Measurements from ENCODE around the gene BRINP1.
"Not testable (repeated sequence)": the region's sequence is repeated elsewhere in the genome, so short reads cannot be mapped to it uniquely, and the experiment has no call there.

Gene BRINP1

GRCh38 chr9:119195521-119195920, 173.7 kb downstream of the BRINP1 start:
- DNase-seq = no peak

DNA sequence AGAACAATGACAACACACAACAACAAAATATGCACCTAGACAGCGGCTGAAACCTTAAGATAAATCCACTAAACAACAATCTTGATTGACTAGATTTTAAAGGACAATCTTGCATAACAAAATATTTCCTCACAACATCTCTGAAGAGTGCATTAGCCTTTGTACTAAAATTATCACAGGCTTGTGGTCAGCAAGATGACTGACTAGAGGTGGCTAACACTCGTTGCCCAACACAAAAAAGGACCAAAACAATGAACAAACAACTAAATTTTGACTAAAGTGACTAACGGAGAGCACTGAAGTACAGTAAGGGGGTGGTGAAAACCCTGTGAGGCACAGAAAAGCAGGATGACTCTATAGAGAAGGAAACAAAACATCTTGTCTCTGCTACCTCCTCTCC, 183.9 kb downstream of the BRINP1 start:
- DNase-seq = no peak

- DNase-seq = no peak
Measured at GRCh38 chr9:119184265-119184936, 184.8 kb downstream of the BRINP1 start.

DNA sequence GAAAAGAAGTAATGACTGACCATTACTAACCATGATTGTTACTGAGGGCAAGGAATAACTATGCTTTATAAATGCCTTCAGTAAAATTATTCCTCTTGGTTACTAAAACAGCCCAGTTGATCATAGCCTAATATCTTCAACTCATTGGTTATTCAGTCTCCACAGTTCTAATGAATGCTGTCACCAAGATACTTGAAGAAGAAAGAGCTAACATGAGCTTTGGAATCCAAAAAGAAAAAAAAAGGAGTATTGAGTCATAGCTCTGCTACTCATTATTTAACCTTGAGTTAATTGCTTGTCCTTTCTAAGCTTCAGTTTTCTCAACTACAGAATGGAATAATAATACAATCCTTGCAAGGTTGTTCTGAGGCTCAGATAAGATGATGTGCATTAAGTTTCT, 187.7 kb downstream of the BRINP1 start:
- no peak for DNase-seq

DNA sequence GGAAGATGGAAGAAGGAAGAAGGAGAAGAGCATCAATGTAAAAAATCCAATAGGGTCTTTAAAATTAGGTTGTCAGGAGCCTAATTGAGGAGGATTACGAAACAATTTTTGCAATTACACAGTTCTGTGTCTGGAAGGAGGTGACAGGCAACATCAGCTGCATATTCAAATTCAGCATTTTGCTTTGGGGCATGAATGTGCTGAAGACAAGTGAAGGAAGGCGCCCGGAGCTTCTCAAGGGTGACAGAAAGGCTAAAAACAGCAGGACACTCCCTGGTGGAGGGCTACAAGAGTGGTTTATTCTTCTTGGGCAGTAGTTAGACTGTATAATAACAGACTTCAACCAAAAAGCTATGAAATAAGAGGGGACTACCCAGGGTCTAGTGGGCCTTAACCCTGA, 188.3 kb downstream of the BRINP1 start:
- DNase-seq = no peak

GRCh38 chr9:119179701-119180100, 189.5 kb downstream of the BRINP1 start:
- no peak for DNase-seq

GRCh38 chr9:119177196-119177595, 192.0 kb downstream of the BRINP1 start:
- no peak for DNase-seq

DNA sequence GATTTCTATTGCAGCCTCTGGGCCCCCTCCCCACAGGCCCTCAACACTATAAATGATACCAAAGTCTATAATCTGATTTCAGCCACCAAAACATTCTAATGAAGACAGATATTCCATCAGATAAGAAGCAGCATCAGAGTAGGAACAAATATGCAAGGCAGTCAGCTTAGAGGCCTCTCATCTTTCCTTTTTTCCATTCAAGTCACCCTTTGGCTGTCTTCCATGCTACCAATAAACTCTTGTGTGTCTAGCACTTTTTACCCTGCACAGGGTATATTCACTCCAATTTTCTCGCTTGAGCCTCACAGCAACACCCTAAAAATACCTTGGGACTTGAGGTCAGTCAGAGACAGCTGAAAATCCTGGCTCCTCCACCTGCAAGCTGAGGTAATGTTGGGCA, 193.7 kb downstream of the BRINP1 start:
- DNase-seq = no peak

DNA sequence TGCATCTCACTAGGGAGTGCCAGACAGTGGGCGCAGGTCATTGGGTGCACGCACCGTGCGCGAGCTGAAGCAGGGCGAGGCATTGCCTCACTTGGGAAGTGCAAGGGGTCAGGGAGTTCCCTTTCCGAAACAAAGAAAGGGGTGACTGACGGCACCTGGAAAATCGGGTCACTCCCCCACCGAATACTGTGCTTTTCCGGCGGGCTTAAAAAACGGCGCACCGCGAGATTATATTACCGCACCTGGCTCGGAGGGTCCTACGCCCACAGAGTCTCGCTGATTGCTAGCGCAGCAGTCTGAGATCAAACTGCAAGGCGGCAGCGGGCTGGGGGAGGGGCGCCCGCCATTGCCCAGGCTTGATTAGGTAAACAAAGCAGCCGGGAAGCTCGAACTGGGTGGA, 200.0 kb downstream of the BRINP1 start:
- DNase-seq = not testable (repeated sequence)

DNA sequence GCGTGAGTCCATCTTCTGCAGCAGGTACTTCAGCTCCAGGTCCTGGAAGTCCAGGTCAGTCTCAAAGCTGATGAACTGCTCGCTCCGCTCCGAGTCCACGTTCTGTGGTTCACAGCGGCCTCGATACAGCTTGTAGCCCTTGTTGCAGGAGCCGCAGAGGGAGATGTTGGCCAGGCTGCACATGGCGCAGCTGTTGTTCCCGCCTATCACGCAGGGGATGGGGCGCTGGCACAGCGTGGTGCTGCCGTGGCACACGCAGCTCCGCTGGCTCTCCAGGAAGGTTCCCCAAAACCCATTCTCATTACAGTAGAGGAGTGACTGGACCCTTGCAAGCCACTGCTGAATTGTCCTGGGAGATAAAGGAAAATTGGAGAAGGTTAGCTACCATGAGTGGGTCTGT, 201.4 kb downstream of the BRINP1 start:
- DNase-seq = no peak

DNA sequence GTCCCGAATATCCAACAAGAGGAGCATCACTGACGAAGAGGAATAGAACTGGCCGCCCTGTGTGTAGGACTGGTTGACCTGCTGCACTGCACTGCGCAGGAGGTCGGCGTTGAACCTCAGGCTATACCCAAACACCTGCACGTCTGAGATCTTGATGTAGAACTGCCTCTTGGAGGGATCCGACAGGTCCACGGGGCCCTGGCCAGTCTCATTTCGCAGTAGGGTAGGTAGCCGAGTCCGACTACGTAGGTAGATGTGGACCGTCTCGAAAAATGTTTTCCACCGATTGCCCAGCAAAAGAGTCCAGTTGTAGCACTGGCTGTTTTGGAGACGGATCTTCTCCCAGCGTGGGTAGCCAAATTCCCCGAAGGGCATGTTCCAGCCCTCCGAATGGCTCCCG, 202.0 kb downstream of the BRINP1 start:
- no peak for DNase-seq

DNA sequence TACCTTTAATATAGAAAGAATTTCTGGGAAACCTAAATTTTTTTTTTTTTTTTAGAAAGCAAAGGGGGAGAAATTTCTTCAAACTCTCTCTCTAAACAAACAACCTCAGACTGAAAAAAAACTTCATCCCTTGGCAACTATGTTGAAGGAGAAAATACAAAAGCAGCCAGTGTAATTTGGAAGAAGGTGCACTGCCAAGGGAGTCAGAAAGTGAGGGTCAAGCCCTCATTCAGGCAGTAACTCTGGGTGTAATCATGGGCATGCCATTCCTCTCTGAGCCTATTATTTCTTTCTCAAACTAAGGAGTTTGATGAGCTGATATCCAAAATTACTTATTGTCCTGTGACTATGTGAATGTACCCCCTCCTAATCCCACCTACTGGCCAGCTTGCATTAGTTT, 203.1 kb downstream of the BRINP1 start:
- DNase-seq = no peak

DNA sequence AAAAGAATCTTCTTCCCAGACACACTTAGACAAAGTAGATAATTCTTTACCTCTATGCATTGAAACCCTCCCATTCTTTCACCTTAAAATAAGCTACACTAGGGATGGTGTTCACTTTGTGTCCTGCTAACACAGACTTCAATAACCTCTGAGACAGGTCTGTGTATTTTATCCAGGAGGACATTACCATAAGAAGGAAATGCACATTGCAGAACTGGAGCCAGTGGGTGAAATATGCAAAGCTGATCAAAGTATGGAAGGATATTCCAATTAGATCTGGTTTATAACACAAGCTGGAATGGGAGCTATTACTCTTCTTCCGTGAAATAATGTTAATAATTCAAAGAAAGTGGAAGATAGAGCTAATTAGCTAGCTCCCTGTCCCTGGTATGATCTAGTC, 204.1 kb downstream of the BRINP1 start:
- DNase-seq = no peak

DNA sequence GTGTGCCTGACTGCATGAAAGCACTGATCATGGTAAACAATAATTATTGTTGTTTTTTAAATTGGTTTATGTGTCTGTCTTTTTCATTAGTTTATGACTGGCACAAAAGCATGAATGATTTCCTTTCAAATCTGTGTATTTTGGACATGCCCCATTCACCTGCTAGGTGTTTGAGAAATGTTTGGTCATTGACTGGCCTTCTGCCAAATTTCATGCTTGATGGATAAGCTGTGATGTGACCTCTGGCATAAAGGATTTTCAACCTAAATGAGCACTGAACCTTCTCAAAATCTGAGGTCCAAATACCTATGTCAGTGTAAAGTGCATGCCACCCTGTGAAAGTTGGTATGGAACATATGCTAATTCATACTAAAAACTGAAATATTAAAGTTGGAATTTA, 204.5 kb downstream of the BRINP1 start:
- DNase-seq = no peak

DNA sequence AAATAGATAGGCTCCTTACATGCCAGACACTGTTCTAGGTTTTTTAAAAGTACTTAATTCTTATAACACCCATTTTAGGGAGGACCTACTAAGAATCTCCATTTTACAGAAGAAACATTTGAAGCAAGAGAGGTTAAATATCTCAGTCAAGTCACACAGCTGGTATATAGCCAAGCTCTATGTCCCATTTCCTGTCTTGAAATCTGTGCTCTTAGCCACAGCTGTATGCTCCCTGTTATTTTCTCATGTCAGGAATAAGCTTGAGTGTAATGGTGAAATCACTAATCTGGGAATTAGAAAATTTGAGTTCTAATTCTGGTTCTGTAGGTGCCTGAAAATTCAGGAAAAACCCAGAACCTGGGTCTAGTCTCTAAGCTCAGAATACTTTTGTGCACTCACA, 208.7 kb downstream of the BRINP1 start:
- DNase-seq = no peak

DNA sequence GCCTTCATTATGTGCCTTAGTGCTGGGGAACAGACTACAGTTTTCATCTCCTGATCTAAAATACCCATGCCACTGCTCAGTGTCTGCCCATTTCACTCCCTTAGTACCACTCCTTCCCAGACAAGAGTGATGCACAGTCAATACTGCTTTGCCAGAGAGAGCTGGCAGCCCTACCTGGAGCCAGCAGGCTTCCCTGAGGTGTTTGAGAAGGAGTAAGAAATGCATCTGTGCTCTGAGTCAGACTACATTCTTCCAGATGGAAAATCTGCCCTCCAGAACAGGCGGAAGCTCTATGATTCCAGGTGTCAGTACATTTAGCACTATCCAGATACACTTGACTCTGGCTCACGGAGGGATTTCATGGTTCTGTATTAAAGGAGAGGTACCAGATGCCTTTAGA, 209.8 kb downstream of the BRINP1 start:
- no peak for DNase-seq

DNA sequence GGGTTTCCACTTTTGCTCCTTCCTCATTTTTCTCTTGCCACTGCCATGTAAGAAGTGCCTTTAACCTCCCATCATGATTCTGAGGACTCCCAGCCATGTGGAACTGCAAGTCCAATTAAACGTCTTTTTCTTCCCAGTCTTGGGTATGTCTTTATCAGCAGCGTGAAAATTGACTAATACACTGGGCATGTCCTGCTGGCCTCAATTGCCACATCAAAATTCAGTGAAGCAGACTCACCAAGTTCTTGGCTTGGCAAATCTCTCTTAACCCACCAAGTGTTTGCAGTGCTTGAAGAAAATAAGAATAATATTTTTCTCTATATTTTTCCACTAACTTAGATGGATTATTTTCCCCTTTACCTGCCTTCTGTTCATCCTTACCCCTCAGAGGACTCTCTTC, 212.0 kb downstream of the BRINP1 start:
- DNase-seq = no peak

- no peak for DNase-seq
Measured at GRCh38 chr9:119156354-119156753, 212.9 kb downstream of the BRINP1 start.

DNA sequence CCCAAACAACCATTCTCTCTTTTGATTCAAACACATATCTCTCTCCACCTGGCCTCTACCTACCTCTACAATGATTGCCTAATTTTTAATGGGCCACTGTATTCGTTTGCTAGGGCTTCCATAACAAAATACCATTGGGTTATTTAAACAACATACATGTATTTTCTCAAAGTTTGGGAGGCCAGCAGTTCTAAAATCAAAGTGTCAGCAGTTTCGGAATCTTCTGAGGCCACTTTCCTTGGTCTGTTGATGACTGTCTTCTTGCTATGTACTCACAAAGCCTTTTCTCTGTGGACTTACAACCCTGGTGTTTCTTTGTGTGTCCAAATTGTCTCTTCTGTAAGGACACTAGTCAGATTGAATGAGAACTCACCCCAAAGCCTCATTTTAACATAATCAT, 214.7 kb downstream of the BRINP1 start:
- DNase-seq = no peak

DNA sequence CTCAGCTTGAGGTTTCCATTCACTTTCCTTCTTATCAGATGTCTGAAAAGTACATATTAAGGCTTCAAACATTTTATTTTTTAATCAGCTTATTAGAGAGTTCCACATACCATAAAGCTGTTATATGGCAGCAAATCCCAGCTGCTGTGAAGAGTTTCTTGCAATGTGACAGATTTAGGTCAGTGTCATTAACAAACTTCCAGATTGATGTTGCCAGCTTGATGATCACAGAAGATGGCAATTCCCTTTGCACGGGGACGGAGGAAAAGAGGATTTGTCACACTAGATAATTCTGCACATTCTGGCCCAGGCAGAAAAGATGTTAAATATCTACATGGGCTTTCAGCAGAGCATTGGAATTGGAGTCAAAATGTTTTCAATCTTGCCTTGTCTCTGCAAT, 215.8 kb downstream of the BRINP1 start:
- DNase-seq = no peak

- DNase-seq = no peak
Measured at GRCh38 chr9:119148855-119149254, 220.4 kb downstream of the BRINP1 start.

GRCh38 chr9:119137479-119137878, 231.8 kb downstream of the BRINP1 start:
- no peak for DNase-seq

DNA sequence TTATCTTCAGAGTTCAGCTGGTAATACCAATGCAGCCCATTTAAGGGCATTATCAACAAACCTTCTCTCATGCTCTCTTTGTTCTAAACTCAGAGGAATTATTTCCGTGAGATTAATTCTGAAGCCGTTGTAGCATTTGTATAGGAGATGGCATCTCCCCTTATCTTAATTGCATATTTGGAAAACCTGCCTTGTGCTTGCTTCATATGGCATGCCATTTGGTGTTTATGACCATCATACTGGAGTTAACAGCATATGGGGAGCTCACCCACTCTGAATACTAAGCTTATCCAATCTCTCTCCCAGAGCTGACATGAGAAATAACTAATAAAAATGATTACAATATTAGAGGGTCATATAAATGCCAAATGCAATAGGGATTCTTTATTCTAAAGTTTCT, 243.2 kb downstream of the BRINP1 start:
- no peak for DNase-seq

DNA sequence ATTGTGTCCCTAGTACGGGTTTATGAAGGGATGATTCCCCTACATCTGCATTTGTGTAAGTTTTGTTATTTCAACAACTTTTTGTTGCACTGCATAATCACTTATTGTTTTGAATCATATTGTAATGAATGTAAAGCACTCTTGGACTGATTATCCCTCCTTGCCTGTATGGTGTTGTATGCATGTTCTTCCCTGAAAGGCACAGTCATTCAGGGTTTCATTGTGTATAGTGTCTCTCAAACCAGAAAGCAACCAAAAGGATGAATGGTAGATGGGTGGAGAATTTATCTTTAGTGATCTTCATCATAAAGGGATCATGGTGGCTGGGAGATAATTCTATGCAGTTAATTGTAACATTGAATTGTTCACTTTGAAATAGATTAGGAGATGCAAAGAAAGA, 247.3 kb downstream of the BRINP1 start:
- no peak for DNase-seq

DNA sequence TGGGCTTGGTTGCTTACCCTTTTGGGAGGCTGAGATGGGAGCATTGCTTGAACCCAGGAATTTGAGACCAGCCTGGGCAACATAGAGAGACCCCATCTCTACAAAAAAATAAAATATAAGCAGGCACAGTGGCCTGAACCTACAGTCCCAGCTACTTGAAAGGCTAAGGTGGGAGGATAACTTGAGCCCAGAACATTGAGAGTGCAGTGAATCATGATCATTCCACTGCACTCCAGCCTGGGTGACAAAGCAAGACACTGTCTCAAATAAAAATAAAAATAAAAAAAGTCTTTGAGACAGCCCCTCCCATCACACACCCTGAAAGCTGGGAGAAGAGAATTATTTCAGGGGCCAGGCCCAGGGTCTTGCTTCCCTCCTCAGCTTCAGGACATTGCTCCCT, 251.8 kb downstream of the BRINP1 start:
- no peak for DNase-seq
